ENCODE data around the gene DNAI4.
A peak's percentile ranks its signal among the peaks of the same experiment; 100 is the strongest.
"Not testable (repeated sequence)": the region's sequence is repeated elsewhere in the genome, so short reads cannot be mapped to it uniquely, and the experiment has no call there.

DNAI4 gene

GRCh38 chr1:66929146-66929688, 4.6 kb upstream of the DNAI4 start:
- DNase-seq (ENCODE audit: low spot score): no peak

- no peak for DNase-seq (ENCODE audit: low spot score)
Measured at GRCh38 chr1:66927528-66927927, 2.9 kb upstream of the DNAI4 start.

GRCh38 chr1:66925944-66926343, 1.3 kb upstream of the DNAI4 start:
- peak; percentile 12 for DNase-seq (ENCODE audit: low spot score)

- DNase-seq (ENCODE audit: low spot score): no peak
Measured at GRCh38 chr1:66925558-66925910, 878 bp upstream of the DNAI4 start.

- DNase-seq (ENCODE audit: low spot score): no peak
Measured at GRCh38 chr1:66920543-66920942, 4.1 kb downstream of the DNAI4 start.

- no peak for DNase-seq (ENCODE audit: low spot score)
Measured at GRCh38 chr1:66919828-66920227, 4.8 kb downstream of the DNAI4 start.

GRCh38 chr1:66919063-66919462, 5.6 kb downstream of the DNAI4 start:
- DNase-seq (ENCODE audit: low spot score): no peak

GRCh38 chr1:66917476-66917875, 7.2 kb downstream of the DNAI4 start:
- DNase-seq (ENCODE audit: low spot score): no peak

GRCh38 chr1:66916320-66916719, 8.3 kb downstream of the DNAI4 start:
- no peak for DNase-seq (ENCODE audit: low spot score)

- DNase-seq (ENCODE audit: low spot score): not testable (repeated sequence)
Measured at GRCh38 chr1:66915203-66915602, 9.5 kb downstream of the DNAI4 start.

GRCh38 chr1:66893712-66894111, 30.9 kb downstream of the DNAI4 start:
- no peak for DNase-seq (ENCODE audit: low spot score)

- no peak for DNase-seq (ENCODE audit: low spot score)
Measured at GRCh38 chr1:66890621-66891020, 34.0 kb downstream of the DNAI4 start.

- no peak for DNase-seq (ENCODE audit: low spot score)
Measured at GRCh38 chr1:66889030-66889429, 35.6 kb downstream of the DNAI4 start.

- no peak for DNase-seq (ENCODE audit: low spot score)
Measured at GRCh38 chr1:66876664-66877063, 48.0 kb downstream of the DNAI4 start.

- no peak for DNase-seq (ENCODE audit: low spot score)
Measured at GRCh38 chr1:66873111-66873510, 51.5 kb downstream of the DNAI4 start.

GRCh38 chr1:66872024-66872423, 52.6 kb downstream of the DNAI4 start:
- DNase-seq (ENCODE audit: low spot score): not testable (repeated sequence)

- no peak for DNase-seq (ENCODE audit: low spot score)
Measured at GRCh38 chr1:66867501-66867900, 57.2 kb downstream of the DNAI4 start.

GRCh38 chr1:66860529-66860928, 64.1 kb downstream of the DNAI4 start:
- no peak for DNase-seq (ENCODE audit: low spot score)

- DNase-seq (ENCODE audit: low spot score): no peak
Measured at GRCh38 chr1:66853379-66853778, 71.3 kb downstream of the DNAI4 start.

GRCh38 chr1:66852870-66853269, 71.8 kb downstream of the DNAI4 start:
- no peak for DNase-seq (ENCODE audit: low spot score)

- DNase-seq (ENCODE audit: low spot score): no peak
Measured at GRCh38 chr1:66850989-66851388, 73.7 kb downstream of the DNAI4 start.

- DNase-seq (ENCODE audit: low spot score): no peak
Measured at GRCh38 chr1:66848193-66848592, 76.5 kb downstream of the DNAI4 start.

GRCh38 chr1:66840929-66841328, 83.7 kb downstream of the DNAI4 start:
- DNase-seq (ENCODE audit: low spot score): no peak

GRCh38 chr1:66834926-66835325, 89.7 kb downstream of the DNAI4 start:
- no peak for DNase-seq (ENCODE audit: low spot score)

GRCh38 chr1:66833112-66833511, 91.5 kb downstream of the DNAI4 start:
- no peak for DNase-seq (ENCODE audit: low spot score)

Data from HuH-7 (cell line).